ENCODE data around the gene KRTAP7-1. TPM values are rescaled to one million over a fixed set of nuclear protein-coding genes. Genes with fewer than 3 reads are reported as not detected.

Gene KRTAP7-1
- polyA plus RNA-seq, 1 of the 3 experiments (the other 2 are of a cell fraction): not detected

DNA sequence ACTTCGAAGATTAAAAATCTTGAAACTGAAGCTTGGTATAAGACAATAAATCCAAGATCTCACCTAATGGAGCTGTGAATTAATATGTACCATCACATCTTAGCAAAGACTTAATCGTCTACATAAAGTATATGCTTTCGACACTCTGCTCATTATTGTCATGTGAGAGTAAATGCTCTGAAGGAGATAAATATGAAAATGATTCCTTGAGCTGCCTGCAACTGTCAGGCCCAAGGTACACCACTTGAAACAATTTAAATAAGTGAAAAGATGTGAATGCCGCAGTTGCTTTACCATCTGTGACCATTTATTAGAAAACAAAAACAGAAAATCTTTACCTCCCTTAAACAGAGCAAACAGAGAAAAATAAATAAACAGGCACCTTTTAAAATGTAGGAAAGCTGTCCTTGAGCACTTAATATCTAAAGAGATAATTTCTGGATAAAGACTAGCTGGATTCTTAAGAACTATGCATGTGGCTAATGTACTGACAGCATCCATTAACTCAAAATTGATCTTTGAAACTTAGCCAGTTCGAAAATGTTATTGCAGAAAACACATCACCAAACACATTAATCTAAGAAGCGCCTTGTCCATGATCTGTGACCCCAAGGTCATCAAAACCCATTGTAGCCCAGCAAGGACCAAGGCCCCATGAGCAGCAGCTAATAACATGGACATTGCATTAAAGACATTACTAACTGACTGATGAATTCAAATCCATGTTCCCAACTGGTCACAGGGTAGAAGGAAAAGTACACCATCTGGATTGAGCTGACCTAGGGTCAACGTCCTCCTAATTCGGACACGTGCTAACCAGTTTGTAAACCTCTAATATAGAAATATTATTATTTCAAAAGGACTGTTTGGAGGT, 18.3 kb upstream of the KRTAP7-1 start:
- Histone ChIP-seq H3K9me2 (no peaks in the 10 kb centered on the region), H3K79me2 (ENCODE audit: insufficient read depth) (no peaks in the 10 kb centered on the region), H3K36me3 (replicated peaks in 1 of 2; ENCODE audit: control insufficient read depth in 1 of 2, insufficient read depth in 2 of 2, low read length in 1 of 2) (no peaks in the 10 kb centered on the region), H3K9ac (no peak overlapping the region), H3K4me1 (ENCODE audit: control insufficient read depth in 1 of 2, insufficient read depth in 2 of 2, low read depth in 1 of 2, low read length in 1 of 2) (no peaks in the 10 kb centered on the region), H3F3A (replicated peaks; ENCODE audit: insufficient read depth) (no peaks in the 10 kb centered on the region), H3K4me3 (ENCODE audit: low read depth in 2 of 2, low read length in 1 of 2) (no peak overlapping the region), H3K27me3 (ENCODE audit: insufficient read depth) (no peaks in the 10 kb centered on the region), H3K4me2 (no peak overlapping the region), H3K9me3 (no peaks in the 10 kb centered on the region), H2AFZ (ENCODE audit: low read depth) (no peak overlapping the region), H3K27ac (ENCODE audit: low read depth in 2 of 2, low read length in 1 of 2) (no peak overlapping the region), H4K20me1 (ENCODE audit: insufficient read depth) (no peaks in the 10 kb centered on the region)
- TF ChIP-seq RFX5 (IDR thresholded peaks at IDR 0.05; ENCODE audit: low read length) (no peak), ZBTB33 (IDR thresholded peaks at IDR 0.05; ENCODE audit: borderline replicate concordance, low read depth) (no peak), RAD21 (IDR thresholded peaks at IDR 0.05; ENCODE audit: low read length) (no peak), USF2 (IDR thresholded peaks at IDR 0.05; ENCODE audit: borderline replicate concordance, low read depth, low read length) (no peak), CHD2 (IDR thresholded peaks at IDR 0.05; ENCODE audit: low read length, partially characterized antibody) (no peak), TCF12 (IDR thresholded peaks at IDR 0.05) (no peak), REST (IDR thresholded peaks at IDR 0.05; ENCODE audit: low read depth, low read length) (no peak), RXRA (IDR thresholded peaks at IDR 0.05; ENCODE audit: borderline replicate concordance, low read depth) (no peak), GATA2 (CRISPR knock-in tag; IDR thresholded peaks at IDR 0.05) (no peak), FOXJ3 (CRISPR knock-in tag; IDR thresholded peaks at IDR 0.05) (no peak), USF1 (IDR thresholded peaks at IDR 0.05; ENCODE audit: borderline replicate concordance, low read depth) (no peak), MXI1 (IDR thresholded peaks at IDR 0.05; ENCODE audit: low read depth, low read length) (no peak), IRF3 (IDR thresholded peaks at IDR 0.05; ENCODE audit: low read depth, low read length) (no peak), TEAD4 (IDR thresholded peaks at IDR 0.05; ENCODE audit: borderline replicate concordance, insufficient read depth) (no peak)
- CTCF ChIA-PET: interaction anchor here (0.9 kb wide), 1 partner anchor 9 kb away, joined by 3 read pairs; no protein-coding TSS in a partner anchor
- no peak for DNase-seq
- WGBS (ENCODE audit: low lambda C conversion rate): under 1% methylated on average over 9 of the region's 9 CpGs
- POLR2A ChIA-PET: no interaction called here

Measured in SK-N-SH (cell line).